ENCODE measurements around the gene LINGO1.

Gene LINGO1

GRCh38 chr15:77622209-77622933 is 10.3 kb downstream of the LINGO1 start:
- peaks cover 11% of the 10 kb centered on the region for H3K27me3 Mint-ChIP-seq
- H3K4me1 Mint-ChIP-seq (ENCODE audit: low read depth) = no peaks in the 10 kb centered on the region
- no peaks in the 10 kb centered on the region for H3K36me3 Mint-ChIP-seq (ENCODE audit: low read depth)
- H3K4me3 Mint-ChIP-seq = no peak overlapping the region
- no peak overlapping the region for H3K27ac Mint-ChIP-seq
- intact Hi-C loops (cut with micrococcal nuclease) = no loop called here
- no peaks in the 10 kb centered on the region for H3K9me3 Mint-ChIP-seq

GRCh38 chr15:77621847-77622208 is 10.9 kb downstream of the LINGO1 start:
- Mint-ChIP-seq H3K4me1 (ENCODE audit: low read depth) (no peaks in the 10 kb centered on the region), H3K4me3 (no peak overlapping the region), H3K36me3 (ENCODE audit: low read depth) (no peaks in the 10 kb centered on the region), H3K9me3 (no peaks in the 10 kb centered on the region), H3K27ac (no peak overlapping the region), H3K27me3 (peaks cover 7% of the 10 kb centered on the region)
- intact Hi-C loops (cut with micrococcal nuclease) = no loop called here

GRCh38 chr15:77620960-77621647 is 11.6 kb downstream of the LINGO1 start:
- Mint-ChIP-seq H3K4me1 (ENCODE audit: low read depth) (no peaks in the 10 kb centered on the region), H3K27ac (no peak overlapping the region), H3K36me3 (ENCODE audit: low read depth) (no peaks in the 10 kb centered on the region), H3K27me3 (peaks cover 6% of the 10 kb centered on the region), H3K4me3 (no peak overlapping the region), H3K9me3 (no peaks in the 10 kb centered on the region)
- intact Hi-C loops (cut with micrococcal nuclease) = no loop called here

GRCh38 chr15:77620297-77620696 is 12.4 kb downstream of the LINGO1 start:
- intact Hi-C loops (cut with micrococcal nuclease) = no loop called here
- peaks cover 6% of the 10 kb centered on the region for H3K27me3 Mint-ChIP-seq
- H3K9me3 Mint-ChIP-seq = no peaks in the 10 kb centered on the region

DNA sequence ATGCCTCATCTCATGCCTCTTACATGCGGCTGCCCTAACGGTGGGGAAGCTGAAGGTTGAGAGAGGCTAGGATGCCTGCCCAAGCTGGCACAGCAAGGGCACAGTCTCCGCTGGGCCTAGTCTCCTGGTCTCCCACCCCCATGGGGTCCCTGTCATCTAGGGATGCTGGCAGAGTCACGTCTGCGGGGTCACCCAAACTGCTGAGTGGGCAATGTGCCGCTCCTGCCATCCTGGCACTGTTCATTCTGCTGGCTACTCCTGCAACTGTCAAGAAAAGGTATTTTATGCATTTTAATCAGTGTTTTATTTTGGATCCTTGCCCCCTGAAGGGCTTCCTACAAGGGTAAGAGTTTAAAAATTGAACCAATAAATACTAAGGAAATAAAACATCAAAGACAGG is 12.8 kb downstream of the LINGO1 start:
- no peaks in the 10 kb centered on the region for H3K4me1 Mint-ChIP-seq (ENCODE audit: low read depth)
- intact Hi-C loops (cut with micrococcal nuclease) = no loop called here
- no peak overlapping the region for H3K4me3 Mint-ChIP-seq
- no peaks in the 10 kb centered on the region for H3K9me3 Mint-ChIP-seq
- no peaks in the 10 kb centered on the region for H3K36me3 Mint-ChIP-seq (ENCODE audit: low read depth)
- no peak overlapping the region for H3K27ac Mint-ChIP-seq
- peaks cover 6% of the 10 kb centered on the region for H3K27me3 Mint-ChIP-seq

More at GRCh38 chr15:77620297-77620696, 12.4 kb downstream of the LINGO1 start:
- Mint-ChIP-seq H3K27ac (no peak overlapping the region), H3K36me3 (ENCODE audit: low read depth) (no peaks in the 10 kb centered on the region), H3K4me1 (ENCODE audit: low read depth) (no peaks in the 10 kb centered on the region), H3K4me3 (no peak overlapping the region)

DNA sequence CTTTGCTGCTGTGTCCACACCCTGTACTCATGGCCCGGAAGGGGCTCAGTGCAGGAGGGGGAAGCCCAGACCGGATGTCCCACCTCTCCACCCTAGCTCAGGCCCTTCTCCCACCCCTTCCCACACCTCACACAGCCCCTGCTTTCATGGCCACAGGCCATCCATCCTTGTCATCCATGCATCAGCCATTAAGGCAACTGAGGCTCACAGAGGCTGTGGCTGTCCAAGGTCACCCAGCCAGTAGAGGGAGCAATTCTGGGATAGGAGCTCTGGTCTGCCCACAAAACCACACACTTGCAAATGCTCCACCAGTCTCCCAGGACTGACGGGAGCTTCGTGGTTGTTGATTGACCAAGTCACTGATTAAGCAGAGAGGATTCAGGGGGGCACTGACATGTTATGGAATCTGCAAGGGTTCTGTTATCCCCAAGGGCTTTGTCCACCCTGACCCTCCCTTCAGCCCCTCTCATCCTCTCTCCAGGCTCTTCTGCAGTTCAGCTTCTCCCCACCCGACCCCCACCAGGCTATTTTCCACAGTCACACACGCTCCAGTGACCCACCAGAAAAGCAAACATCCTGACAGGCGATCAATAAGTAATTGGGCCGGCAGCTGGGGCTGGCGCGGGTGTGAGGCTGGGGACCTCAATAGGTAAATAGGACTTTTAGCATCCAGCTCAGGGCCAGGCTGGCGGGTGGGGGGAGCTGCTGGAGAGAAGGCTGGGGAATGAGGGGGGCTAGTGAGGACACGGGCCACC is 15.1 kb downstream of the LINGO1 start:
- no peaks in the 10 kb centered on the region for H3K9me3 Mint-ChIP-seq
- H3K4me1 Mint-ChIP-seq (ENCODE audit: low read depth) = no peaks in the 10 kb centered on the region
- no peaks in the 10 kb centered on the region for H3K36me3 Mint-ChIP-seq (ENCODE audit: low read depth)

DNA sequence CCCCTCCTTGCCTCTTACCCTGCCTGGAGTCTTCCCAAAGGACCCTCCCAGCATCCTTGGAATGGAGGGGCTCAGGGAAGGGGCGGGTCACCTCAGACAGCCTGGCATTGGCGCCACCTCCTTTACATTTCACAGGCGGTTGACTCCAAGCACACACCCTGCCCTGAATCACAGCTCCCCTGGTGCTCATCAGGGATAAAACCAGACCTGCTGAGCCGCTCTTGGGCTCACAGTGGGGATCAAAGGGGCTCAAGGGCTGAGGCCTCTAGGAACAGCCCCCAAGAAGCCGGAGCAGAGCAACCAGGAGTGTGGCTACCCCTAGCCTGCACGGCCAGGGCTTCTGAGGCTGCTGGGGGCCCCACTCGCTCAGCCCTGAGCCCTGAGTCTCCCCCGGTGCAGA is 16.6 kb downstream of the LINGO1 start:
- no peak overlapping the region for H3K4me3 Mint-ChIP-seq
- no peaks in the 10 kb centered on the region for H3K4me1 Mint-ChIP-seq (ENCODE audit: low read depth)
- no peaks in the 10 kb centered on the region for H3K9me3 Mint-ChIP-seq

More for the DNA sequence above, 15.1 kb downstream of the LINGO1 start:
- intact Hi-C loops (cut with micrococcal nuclease) = no loop called here
- Mint-ChIP-seq H3K27me3 (peaks cover 4% of the 10 kb centered on the region), H3K27ac (no peak overlapping the region), H3K4me3 (no peak overlapping the region)

DNA sequence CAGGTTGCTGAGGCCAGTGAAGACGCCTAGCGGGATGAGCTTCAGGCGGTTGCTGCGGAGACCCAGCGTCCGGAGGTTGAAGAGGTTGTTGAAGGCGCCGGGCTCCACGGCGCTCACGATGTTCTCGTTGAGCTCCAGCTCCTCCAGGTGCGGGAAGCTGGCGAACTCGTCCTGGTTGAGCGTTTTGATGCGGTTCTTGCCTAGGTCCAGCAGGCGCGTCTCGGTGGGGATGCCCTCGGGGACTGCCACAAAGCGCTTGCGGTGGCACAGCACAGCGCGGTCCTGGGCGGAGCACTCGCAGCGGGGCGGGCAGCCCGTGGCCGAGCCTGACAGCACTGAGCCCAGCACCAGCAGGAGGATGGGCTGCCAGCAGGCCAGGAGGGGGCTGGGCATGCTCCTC is 17.2 kb downstream of the LINGO1 start:
- Mint-ChIP-seq H3K27me3 (peaks cover 4% of the 10 kb centered on the region), H3K36me3 (ENCODE audit: low read depth) (no peaks in the 10 kb centered on the region), H3K27ac (no peak overlapping the region), H3K9me3 (no peaks in the 10 kb centered on the region), H3K4me1 (ENCODE audit: low read depth) (no peaks in the 10 kb centered on the region), H3K4me3 (no peak overlapping the region)
- intact Hi-C loops (cut with micrococcal nuclease) = no loop called here

More for the DNA sequence above, 16.6 kb downstream of the LINGO1 start:
- intact Hi-C loops (cut with micrococcal nuclease) = no loop called here
- Mint-ChIP-seq H3K36me3 (ENCODE audit: low read depth) (no peaks in the 10 kb centered on the region), H3K27me3 (peaks cover 4% of the 10 kb centered on the region), H3K27ac (no peak overlapping the region)

DNA sequence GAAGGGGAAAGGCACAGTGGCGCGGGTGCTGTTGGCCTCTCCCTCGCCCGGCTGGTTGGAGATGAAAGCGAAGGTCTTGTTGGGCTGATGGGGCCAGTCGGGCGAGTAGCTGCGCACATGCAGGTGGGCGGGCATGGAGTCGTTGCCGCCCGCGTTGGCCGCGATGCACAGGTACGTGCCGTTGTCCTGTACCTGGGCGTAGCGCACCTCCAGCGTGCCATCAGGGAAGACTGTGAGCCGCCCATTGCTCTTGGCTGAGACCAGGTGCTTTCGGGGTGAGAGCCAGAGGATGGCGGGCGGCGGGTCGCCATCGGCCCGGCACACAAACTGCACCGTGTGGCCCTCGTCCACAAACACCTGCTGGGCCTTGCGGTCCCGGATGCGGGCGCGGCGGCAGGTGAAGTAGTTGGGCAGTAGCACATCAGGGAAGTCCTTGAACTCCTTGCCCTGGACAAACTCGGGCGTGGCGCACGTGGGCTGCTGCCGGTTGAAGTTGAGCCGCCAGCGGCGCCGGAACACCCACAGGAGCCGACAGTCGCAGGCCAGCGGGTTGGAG is 18.4 kb downstream of the LINGO1 start:
- no peak overlapping the region for H3K4me3 Mint-ChIP-seq
- H3K4me1 Mint-ChIP-seq (ENCODE audit: low read depth) = no peaks in the 10 kb centered on the region
- no peaks in the 10 kb centered on the region for H3K36me3 Mint-ChIP-seq (ENCODE audit: low read depth)
- H3K27me3 Mint-ChIP-seq = peaks cover 6% of the 10 kb centered on the region
- no peak overlapping the region for H3K27ac Mint-ChIP-seq
- intact Hi-C loops (cut with micrococcal nuclease) = no loop called here
- H3K9me3 Mint-ChIP-seq = no peaks in the 10 kb centered on the region

- Mint-ChIP-seq H3K36me3 (ENCODE audit: low read depth) (no peaks in the 10 kb centered on the region), H3K27me3 (peaks cover 6% of the 10 kb centered on the region), H3K9me3 (no peaks in the 10 kb centered on the region), H3K4me3 (no peak overlapping the region), H3K4me1 (ENCODE audit: low read depth) (no peaks in the 10 kb centered on the region), H3K27ac (no peak overlapping the region)
- intact Hi-C loops (cut with micrococcal nuclease) = no loop called here
These were observed 18.9 kb downstream of the LINGO1 start for GRCh38 chr15:77613814-77614213.

DNA sequence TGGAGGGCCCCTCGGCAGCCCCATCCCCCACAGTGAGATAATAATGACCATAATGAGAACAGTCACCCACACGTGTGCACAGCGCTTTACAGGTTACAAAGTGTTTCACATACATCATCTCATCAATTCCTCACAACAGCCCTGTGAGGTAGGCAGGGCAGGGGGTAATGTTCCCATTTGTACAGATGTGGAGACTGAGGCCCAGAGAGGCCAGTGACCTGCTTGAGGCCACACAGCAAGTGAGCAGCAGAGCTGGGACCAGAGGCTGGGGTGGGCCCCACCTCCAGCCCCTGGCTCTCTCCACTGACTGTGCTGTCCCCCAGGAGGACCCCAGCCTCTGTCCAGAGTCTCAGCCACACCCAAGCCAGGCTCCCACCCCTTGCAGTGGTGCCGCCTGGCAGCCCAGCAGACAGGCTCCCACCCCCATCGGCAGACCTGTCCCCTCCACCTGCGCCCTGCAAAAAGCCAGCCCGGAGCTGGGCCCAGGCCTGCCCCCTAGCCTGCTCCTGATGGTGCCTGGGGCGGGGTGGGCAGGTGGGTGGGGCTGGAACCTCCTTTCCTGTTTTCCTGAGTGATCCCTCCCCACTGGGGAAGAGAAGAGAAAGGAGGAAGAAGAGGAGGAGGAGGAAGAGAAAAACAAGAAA is 19.6 kb downstream of the LINGO1 start:
- Mint-ChIP-seq H3K9me3 (no peaks in the 10 kb centered on the region), H3K36me3 (ENCODE audit: low read depth) (no peaks in the 10 kb centered on the region), H3K4me1 (ENCODE audit: low read depth) (no peaks in the 10 kb centered on the region), H3K27ac (no peak overlapping the region), H3K4me3 (no peak overlapping the region), H3K27me3 (peaks cover 4% of the 10 kb centered on the region)
- intact Hi-C loops (cut with micrococcal nuclease) = no loop called here

DNA sequence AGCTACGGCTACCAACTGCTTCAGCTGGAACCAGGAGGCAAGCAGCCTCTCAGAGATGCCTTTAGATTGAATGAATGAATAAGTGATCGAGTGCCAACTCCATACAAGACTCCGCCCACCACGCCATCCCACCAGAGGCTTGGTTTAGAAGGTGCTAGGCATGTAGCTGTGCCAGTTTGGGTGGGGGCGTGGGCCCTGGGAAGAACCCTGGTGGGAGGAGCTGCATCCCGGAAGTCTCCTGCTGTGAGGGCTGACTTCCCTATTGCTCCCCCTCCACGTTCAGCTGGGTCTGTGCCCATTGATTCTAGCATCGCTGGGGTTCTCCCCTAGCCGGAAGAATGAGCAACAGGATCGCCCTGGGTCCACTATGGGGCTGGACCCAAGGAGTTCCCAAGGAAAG is 20.9 kb downstream of the LINGO1 start:
- no peak overlapping the region for H3K27ac Mint-ChIP-seq

GRCh38 chr15:77610731-77611130 is 22.0 kb downstream of the LINGO1 start:
- H3K36me3 Mint-ChIP-seq (ENCODE audit: low read depth) = no peaks in the 10 kb centered on the region
- no peaks in the 10 kb centered on the region for H3K9me3 Mint-ChIP-seq
- H3K4me3 Mint-ChIP-seq = no peak overlapping the region
- H3K4me1 Mint-ChIP-seq (ENCODE audit: low read depth) = no peaks in the 10 kb centered on the region
- peaks cover 4% of the 10 kb centered on the region for H3K27me3 Mint-ChIP-seq
- H3K27ac Mint-ChIP-seq = no peak overlapping the region
- intact Hi-C loops (cut with micrococcal nuclease) = no loop called here

More for the DNA sequence above, 20.9 kb downstream of the LINGO1 start:
- no peak overlapping the region for H3K4me3 Mint-ChIP-seq
- intact Hi-C loops (cut with micrococcal nuclease) = no loop called here
- peaks cover 4% of the 10 kb centered on the region for H3K27me3 Mint-ChIP-seq
- H3K9me3 Mint-ChIP-seq = no peaks in the 10 kb centered on the region
- H3K4me1 Mint-ChIP-seq (ENCODE audit: low read depth) = no peaks in the 10 kb centered on the region
- H3K36me3 Mint-ChIP-seq (ENCODE audit: low read depth) = no peaks in the 10 kb centered on the region
